ENCODE results near the gene CAPN5. TPM values are rescaled to one million over a fixed set of nuclear protein-coding genes. Genes with fewer than 3 reads are reported as not detected.

CAPN5 gene
- total and polyA plus RNA-seq, 5 donors, result 2.9 to 6.9 (median 5.2) TPM

DNA sequence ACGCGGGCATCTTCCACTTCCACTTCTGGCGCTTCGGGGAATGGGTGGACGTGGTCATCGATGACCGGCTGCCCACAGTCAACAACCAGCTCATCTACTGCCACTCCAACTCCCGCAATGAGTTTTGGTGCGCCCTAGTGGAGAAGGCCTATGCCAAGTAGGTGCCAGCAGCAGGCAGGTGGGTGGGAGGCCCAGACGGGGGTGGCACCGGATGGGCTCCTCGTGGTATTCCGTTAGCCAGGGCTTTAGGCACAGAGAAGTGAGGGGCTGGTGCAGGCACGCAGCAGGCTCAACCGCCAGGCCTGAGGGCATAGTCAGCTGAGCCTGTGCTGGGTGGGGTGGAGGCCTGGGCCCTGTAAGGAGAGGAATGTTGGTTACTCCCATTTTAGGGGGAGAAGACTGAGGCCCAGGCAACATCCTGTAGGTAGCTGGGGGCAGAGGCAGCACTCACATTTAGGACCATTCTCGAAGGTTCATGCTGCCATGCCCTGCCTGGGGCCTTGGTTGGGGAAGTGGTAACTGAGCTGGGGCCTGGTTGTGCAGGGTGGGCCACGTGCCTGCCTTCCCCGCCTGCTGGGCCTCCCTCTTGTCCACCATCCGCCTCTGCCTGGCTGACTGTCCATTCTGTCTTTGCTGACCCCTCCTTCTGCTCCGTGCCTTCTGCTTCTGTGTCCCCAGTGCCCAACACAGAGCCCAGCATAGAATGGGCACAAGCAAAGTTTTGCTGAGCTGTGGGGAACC is 46.0 kb downstream of the CAPN5 start:
- DNase-seq (peak in 2 of 3 donors; percentile 35 to 42), ATAC-seq (no peak)
- intact Hi-C loops (cut with DNase I), result no loop called here
- Histone ChIP-seq H3K27me3 (ENCODE audit: control insufficient read depth, insufficient read depth) (no peaks in the 10 kb centered on the region), H3K4me1 (ENCODE audit: control insufficient read depth, insufficient read depth, low read length) (no peaks in the 10 kb centered on the region), H3K27ac (ENCODE audit: low read length) (no peak overlapping the region), H3K9me3 (ENCODE audit: control insufficient read depth, low read length) (no peaks in the 10 kb centered on the region), H3K4me3 (ENCODE audit: low read length) (no peak overlapping the region)
- WGBS, result 94% methylated on average over 20 of the region's 20 CpGs

- no peaks in the 10 kb centered on the region for H3K9me3 ChIP-seq (ENCODE audit: control insufficient read depth, low read length)
- WGBS, result 70% methylated on average over 8 of the region's 8 CpGs
- intact Hi-C loops (cut with DNase I), result no loop called here
- ATAC-seq (no peak), DNase-seq (peak in 2 of 3 donors; percentile 38 to 66)
- no peaks in the 10 kb centered on the region for H3K27me3 ChIP-seq (ENCODE audit: control insufficient read depth, insufficient read depth)
- no peak overlapping the region for H3K4me3 ChIP-seq (ENCODE audit: low read length)
- no peak overlapping the region for H3K27ac ChIP-seq (ENCODE audit: low read length)
- no peaks in the 10 kb centered on the region for H3K4me1 ChIP-seq (ENCODE audit: control insufficient read depth, insufficient read depth, low read length)
Measured at GRCh38 chr11:77113382-77114088, 46.8 kb downstream of the CAPN5 start.

- H3K4me3 ChIP-seq (ENCODE audit: low read length), result no peak overlapping the region
- no peaks in the 10 kb centered on the region for H3K27me3 ChIP-seq (ENCODE audit: control insufficient read depth, insufficient read depth)
- no peaks in the 10 kb centered on the region for H3K9me3 ChIP-seq (ENCODE audit: control insufficient read depth, low read length)
- H3K4me1 ChIP-seq (ENCODE audit: control insufficient read depth, insufficient read depth, low read length), result no peaks in the 10 kb centered on the region
- intact Hi-C loops (cut with DNase I), result no loop called here
- no peak for ATAC-seq
- H3K27ac ChIP-seq (ENCODE audit: low read length), result no peak overlapping the region
- DNase-seq, result peak in 1 of 3 donors; percentile 46
- 95% methylated on average over 13 of the region's 13 CpGs for WGBS
Measured at GRCh38 chr11:77114089-77114463, 47.3 kb downstream of the CAPN5 start.

GRCh38 chr11:77115181-77115611 is 48.4 kb downstream of the CAPN5 start:
- Histone ChIP-seq H3K27me3 (ENCODE audit: control insufficient read depth, insufficient read depth) (no peaks in the 10 kb centered on the region), H3K9me3 (ENCODE audit: control insufficient read depth, low read length) (no peaks in the 10 kb centered on the region), H3K4me1 (ENCODE audit: control insufficient read depth, insufficient read depth, low read length) (no peaks in the 10 kb centered on the region), H3K27ac (ENCODE audit: low read length) (no peak overlapping the region), H3K4me3 (ENCODE audit: low read length) (no peak overlapping the region)
- ATAC-seq (no peak), DNase-seq (peak in 2 of 3 donors; percentile 48 to 51)
- intact Hi-C loops (cut with DNase I), result no loop called here
- 96% methylated on average over 16 of the region's 16 CpGs for WGBS

DNA sequence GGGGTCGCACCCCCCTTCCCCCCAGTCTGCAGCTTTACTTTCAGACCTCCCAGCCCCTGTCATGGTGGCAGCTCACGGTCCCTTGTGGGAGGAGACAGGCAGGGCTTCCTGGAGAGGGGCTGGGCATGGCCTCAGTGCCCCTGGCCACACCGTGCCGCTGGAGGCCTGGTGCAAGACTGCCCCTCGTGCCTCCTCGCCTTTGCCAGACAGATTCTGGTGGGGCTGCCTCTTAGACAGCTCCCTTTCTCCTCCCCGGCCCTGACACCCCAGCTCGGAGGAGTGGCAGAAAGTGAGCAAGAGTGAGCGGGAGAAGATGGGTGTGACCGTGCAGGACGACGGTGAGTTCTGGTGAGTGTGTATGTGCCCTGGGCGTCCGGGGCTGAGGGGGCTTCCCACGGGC is 49.2 kb downstream of the CAPN5 start:
- intact Hi-C loops (cut with DNase I), result no loop called here
- H3K4me1 ChIP-seq (ENCODE audit: control insufficient read depth, insufficient read depth, low read length), result no peaks in the 10 kb centered on the region
- H3K27ac ChIP-seq (ENCODE audit: low read length), result no peak overlapping the region
- H3K4me3 ChIP-seq (ENCODE audit: low read length), result no peak overlapping the region
- no peaks in the 10 kb centered on the region for H3K27me3 ChIP-seq (ENCODE audit: control insufficient read depth, insufficient read depth)
- peak in 2 of 3 donors; percentile 30 to 33 for DNase-seq
- ATAC-seq, result no peak
- 90% methylated on average over 15 of the region's 15 CpGs for WGBS
- no peaks in the 10 kb centered on the region for H3K9me3 ChIP-seq (ENCODE audit: control insufficient read depth, low read length)

GRCh38 chr11:77117492-77117891 is 50.7 kb downstream of the CAPN5 start:
- WGBS, result 80% methylated on average over 7 of the region's 7 CpGs
- H3K4me1 ChIP-seq (ENCODE audit: control insufficient read depth, insufficient read depth, low read length), result no peaks in the 10 kb centered on the region
- no peaks in the 10 kb centered on the region for H3K27me3 ChIP-seq (ENCODE audit: control insufficient read depth, insufficient read depth)
- intact Hi-C loops (cut with DNase I), result no loop called here
- ATAC-seq (no peak), DNase-seq (peak in 2 of 3 donors; percentile 13 to 17)
- no peak overlapping the region for H3K4me3 ChIP-seq (ENCODE audit: low read length)
- no peak overlapping the region for H3K27ac ChIP-seq (ENCODE audit: low read length)
- no peaks in the 10 kb centered on the region for H3K9me3 ChIP-seq (ENCODE audit: control insufficient read depth, low read length)

DNA sequence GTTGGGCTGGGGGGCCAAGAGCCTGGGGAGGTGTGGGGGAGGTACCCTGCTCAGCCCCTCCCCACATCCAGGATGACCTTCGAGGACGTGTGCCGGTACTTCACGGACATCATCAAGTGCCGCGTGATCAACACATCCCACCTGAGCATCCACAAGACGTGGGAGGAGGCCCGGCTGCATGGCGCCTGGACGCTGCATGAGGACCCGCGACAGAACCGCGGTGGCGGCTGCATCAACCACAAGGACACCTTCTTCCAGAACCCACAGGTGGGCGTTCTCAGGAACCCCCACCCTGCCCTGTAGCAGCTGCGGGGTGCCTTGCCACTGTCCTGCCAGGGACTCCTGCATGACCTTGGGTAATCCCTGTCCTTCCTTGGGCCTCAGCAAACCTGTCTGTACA is 51.3 kb downstream of the CAPN5 start:
- DNase-seq (peak in 2 of 3 donors; percentile 52 to 58), ATAC-seq (no peak)
- H3K4me1 ChIP-seq (ENCODE audit: control insufficient read depth, insufficient read depth, low read length), result no peaks in the 10 kb centered on the region
- no peaks in the 10 kb centered on the region for H3K27me3 ChIP-seq (ENCODE audit: control insufficient read depth, insufficient read depth)
- intact Hi-C loops (cut with DNase I), result no loop called here
- 94% methylated on average over 17 of the region's 17 CpGs for WGBS
- no peak overlapping the region for H3K4me3 ChIP-seq (ENCODE audit: low read length)
- H3K27ac ChIP-seq (ENCODE audit: low read length), result no peak overlapping the region
- no peaks in the 10 kb centered on the region for H3K9me3 ChIP-seq (ENCODE audit: control insufficient read depth, low read length)

DNA sequence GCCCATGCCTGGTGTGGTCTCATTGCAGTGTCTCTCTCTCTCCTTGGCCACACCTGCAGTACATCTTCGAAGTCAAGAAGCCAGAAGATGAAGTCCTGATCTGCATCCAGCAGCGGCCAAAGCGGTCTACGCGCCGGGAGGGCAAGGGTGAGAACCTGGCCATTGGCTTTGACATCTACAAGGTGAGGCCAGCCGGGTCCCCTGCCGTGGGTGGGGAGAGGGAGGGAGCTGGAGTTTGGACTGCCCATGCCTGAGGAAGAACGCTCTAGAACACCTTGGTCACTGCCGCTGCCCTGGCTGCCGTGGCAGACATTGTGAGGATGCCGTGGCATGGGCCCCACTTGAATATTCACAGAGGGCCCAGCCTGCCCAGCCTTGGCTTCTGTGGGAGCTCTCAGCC is 52.2 kb downstream of the CAPN5 start:
- 92% methylated on average over 12 of the region's 12 CpGs for WGBS
- no peaks in the 10 kb centered on the region for H3K9me3 ChIP-seq (ENCODE audit: control insufficient read depth, low read length)
- H3K4me1 ChIP-seq (ENCODE audit: control insufficient read depth, insufficient read depth, low read length), result no peaks in the 10 kb centered on the region
- no peak for ATAC-seq
- H3K4me3 ChIP-seq (ENCODE audit: low read length), result no peak overlapping the region
- H3K27me3 ChIP-seq (ENCODE audit: control insufficient read depth, insufficient read depth), result no peaks in the 10 kb centered on the region
- intact Hi-C loops (cut with DNase I), result no loop called here
- peak in 1 of 3 donors; percentile 43 for DNase-seq
- no peak overlapping the region for H3K27ac ChIP-seq (ENCODE audit: low read length)

DNA sequence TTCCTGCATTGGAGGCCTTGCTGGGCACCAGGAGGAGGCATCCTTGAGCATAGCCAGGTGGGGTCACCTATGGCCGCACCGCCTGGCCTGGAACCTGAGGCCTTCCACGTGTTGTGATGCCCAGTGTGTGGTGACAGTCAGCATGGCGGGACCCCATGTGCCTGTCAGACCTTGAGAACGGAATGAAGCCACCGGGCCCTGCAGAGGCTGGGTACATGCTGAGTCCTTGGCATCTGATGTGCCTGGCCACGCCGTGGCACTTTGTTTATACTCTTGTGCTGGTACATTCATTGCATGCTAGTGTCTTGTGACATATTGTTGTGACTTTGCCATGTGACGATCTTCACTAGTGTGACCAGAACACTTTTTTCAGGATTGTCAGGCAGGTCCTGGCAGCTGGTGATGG is 52.8 kb downstream of the CAPN5 start:
- DNase-seq (peak in 1 of 3 donors; percentile 47), ATAC-seq (no peak)
- WGBS, result 90% methylated on average over 9 of the region's 9 CpGs
- Histone ChIP-seq H3K4me3 (ENCODE audit: low read length) (no peak overlapping the region), H3K27ac (ENCODE audit: low read length) (no peak overlapping the region), H3K27me3 (ENCODE audit: control insufficient read depth, insufficient read depth) (no peaks in the 10 kb centered on the region), H3K4me1 (ENCODE audit: control insufficient read depth, insufficient read depth, low read length) (no peaks in the 10 kb centered on the region), H3K9me3 (ENCODE audit: control insufficient read depth, low read length) (no peaks in the 10 kb centered on the region)
- intact Hi-C loops (cut with DNase I), result no loop called here

DNA sequence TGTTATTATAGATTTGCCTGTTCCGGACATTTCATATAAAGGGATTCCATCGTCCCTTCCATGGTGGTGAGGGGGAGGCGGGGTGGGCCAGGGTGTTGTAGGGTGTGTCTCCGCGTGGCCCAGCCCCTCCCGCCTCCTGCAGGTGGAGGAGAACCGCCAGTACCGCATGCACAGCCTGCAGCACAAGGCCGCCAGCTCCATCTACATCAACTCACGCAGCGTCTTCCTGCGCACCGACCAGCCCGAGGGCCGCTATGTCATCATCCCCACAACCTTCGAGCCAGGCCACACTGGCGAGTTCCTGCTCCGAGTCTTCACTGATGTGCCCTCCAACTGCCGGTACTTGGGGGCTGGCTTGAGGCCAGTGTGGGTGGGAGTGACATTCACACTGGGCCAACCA is 53.8 kb downstream of the CAPN5 start:
- H3K27me3 ChIP-seq (ENCODE audit: control insufficient read depth, insufficient read depth), result no peaks in the 10 kb centered on the region
- H3K4me1 ChIP-seq (ENCODE audit: control insufficient read depth, insufficient read depth, low read length), result no peaks in the 10 kb centered on the region
- H3K27ac ChIP-seq (ENCODE audit: low read length), result no peak overlapping the region
- no peak overlapping the region for H3K4me3 ChIP-seq (ENCODE audit: low read length)
- DNase-seq, result peak in 1 of 3 donors; percentile 49
- no peaks in the 10 kb centered on the region for H3K9me3 ChIP-seq (ENCODE audit: control insufficient read depth, low read length)
- WGBS, result 92% methylated on average over 19 of the region's 19 CpGs
- no peak for ATAC-seq
- intact Hi-C loops (cut with DNase I), result loop anchor here in 1 of 4 donors (10.0 kb wide), 1 partner anchor 424 kb away; no protein-coding TSS in a partner anchor

- intact Hi-C loops (cut with DNase I), result loop anchor here in 1 of 4 donors (10.0 kb wide), 1 partner anchor 424 kb away; no protein-coding TSS in a partner anchor
- 88% methylated on average over 10 of the region's 10 CpGs for WGBS
- no peak overlapping the region for H3K27ac ChIP-seq (ENCODE audit: low read length)
- H3K4me3 ChIP-seq (ENCODE audit: low read length), result no peak overlapping the region
- H3K27me3 ChIP-seq (ENCODE audit: control insufficient read depth, insufficient read depth), result no peaks in the 10 kb centered on the region
- no peaks in the 10 kb centered on the region for H3K4me1 ChIP-seq (ENCODE audit: control insufficient read depth, insufficient read depth, low read length)
- ATAC-seq (no peak), DNase-seq (peak in 1 of 3 donors; percentile 31)
- no peaks in the 10 kb centered on the region for H3K9me3 ChIP-seq (ENCODE audit: control insufficient read depth, low read length)
Measured at GRCh38 chr11:77121096-77121640, 54.4 kb downstream of the CAPN5 start.
